ENCODE data around the gene ADD3. TPM values are rescaled to one million over a fixed set of nuclear protein-coding genes. Genes with fewer than 3 reads are reported as not detected.

Gene ADD3
- total RNA-seq, 1 donor from 2014 or later, result 128 TPM

DNA sequence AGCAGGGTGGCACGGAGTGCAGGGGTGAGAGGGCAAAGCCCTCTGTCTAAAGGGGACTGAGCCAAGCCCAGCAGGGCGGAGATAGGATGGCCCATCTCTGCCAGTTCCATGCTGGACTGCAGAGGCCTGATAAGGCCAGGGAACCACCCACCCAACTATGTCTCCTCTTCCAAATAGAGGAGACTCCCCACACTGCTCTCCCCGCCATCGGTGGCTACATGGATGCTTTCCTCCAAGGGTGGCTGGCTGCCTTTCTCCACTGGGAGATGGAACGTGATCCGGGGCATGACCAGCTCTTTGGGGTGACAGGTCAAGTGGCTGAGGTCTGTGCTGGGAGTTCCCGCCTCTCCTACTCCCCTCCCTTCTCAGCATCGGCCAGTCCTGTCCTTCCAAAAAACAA, 141.5 kb downstream of the ADD3 start:
- H3K27ac Mint-ChIP-seq (ENCODE audit: unreplicated experiment), result no peak overlapping the region
- H3K36me3 Mint-ChIP-seq (ENCODE audit: unreplicated experiment), result no peaks in the 10 kb centered on the region
- DNase-seq (ENCODE audit: extremely low spot score, unreplicated experiment), result no peak
- H3K9me3 Mint-ChIP-seq (ENCODE audit: unreplicated experiment), result no peaks in the 10 kb centered on the region
- peaks cover 4% of the 10 kb centered on the region for H3K4me1 Mint-ChIP-seq (ENCODE audit: unreplicated experiment)
- TF ChIP-seq, protein P1, sequence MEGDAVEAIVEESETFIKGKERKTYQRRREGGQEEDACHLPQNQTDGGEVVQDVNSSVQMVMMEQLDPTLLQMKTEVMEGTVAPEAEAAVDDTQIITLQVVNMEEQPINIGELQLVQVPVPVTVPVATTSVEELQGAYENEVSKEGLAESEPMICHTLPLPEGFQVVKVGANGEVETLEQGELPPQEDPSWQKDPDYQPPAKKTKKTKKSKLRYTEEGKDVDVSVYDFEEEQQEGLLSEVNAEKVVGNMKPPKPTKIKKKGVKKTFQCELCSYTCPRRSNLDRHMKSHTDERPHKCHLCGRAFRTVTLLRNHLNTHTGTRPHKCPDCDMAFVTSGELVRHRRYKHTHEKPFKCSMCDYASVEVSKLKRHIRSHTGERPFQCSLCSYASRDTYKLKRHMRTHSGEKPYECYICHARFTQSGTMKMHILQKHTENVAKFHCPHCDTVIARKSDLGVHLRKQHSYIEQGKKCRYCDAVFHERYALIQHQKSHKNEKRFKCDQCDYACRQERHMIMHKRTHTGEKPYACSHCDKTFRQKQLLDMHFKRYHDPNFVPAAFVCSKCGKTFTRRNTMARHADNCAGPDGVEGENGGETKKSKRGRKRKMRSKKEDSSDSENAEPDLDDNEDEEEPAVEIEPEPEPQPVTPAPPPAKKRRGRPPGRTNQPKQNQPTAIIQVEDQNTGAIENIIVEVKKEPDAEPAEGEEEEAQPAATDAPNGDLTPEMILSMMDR (IDR thresholded peaks at IDR 0.05), result no peak
- peaks cover 24% of the 10 kb centered on the region for H3K27me3 Mint-ChIP-seq (ENCODE audit: unreplicated experiment)
- H3K4me3 Mint-ChIP-seq (ENCODE audit: unreplicated experiment), result no peak overlapping the region

DNA sequence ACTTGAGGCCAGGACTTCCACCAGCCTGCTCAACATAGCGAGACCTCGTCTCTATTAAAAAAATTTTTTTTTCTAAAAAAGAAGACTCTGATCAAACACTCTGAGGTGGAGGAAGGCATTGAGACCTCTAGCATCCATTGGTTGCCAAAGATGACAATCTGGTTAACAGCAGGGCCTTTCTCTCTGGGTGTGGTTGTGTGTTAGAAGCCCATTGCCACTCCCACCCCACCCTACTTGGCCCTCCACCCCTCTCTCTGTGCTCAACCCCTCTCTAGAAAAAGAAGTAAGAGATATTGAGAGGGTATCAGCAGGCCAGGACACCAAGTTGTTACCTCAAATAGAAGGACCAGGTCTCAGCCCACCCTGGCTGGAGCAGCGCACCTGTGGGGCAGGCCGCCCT, 142.3 kb downstream of the ADD3 start:
- peaks cover 4% of the 10 kb centered on the region for H3K4me1 Mint-ChIP-seq (ENCODE audit: unreplicated experiment)
- TF ChIP-seq, protein P1 (IDR thresholded peaks at IDR 0.05), result no peak

DNA sequence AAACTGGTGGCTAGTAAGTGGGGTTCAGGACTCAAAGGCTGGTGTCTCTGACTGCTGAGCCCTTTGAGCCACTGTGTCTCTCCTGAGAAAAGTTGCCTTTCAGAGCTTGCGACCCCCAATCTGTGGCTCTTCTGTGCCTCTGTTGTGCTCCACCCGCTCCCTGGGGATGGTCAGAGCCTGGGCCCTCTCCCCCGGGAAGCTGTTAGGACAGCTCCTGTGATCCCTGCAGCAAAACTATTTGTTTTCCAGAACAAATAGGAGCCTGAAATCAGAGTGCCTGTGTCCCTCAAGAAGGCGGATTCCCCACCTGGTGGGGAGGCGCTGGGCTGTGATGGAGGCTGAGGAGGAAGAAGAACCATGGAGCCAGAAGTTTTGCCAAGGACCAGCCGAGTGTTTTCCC, 143.2 kb downstream of the ADD3 start:
- DNase-seq (ENCODE audit: extremely low spot score, unreplicated experiment), result no peak
- Mint-ChIP-seq H3K9me3 (ENCODE audit: unreplicated experiment) (no peaks in the 10 kb centered on the region), H3K27ac (ENCODE audit: unreplicated experiment) (no peak overlapping the region), H3K36me3 (ENCODE audit: unreplicated experiment) (no peaks in the 10 kb centered on the region), H3K4me1 (ENCODE audit: unreplicated experiment) (peaks cover 4% of the 10 kb centered on the region), H3K4me3 (ENCODE audit: unreplicated experiment) (no peak overlapping the region), H3K27me3 (ENCODE audit: unreplicated experiment) (peaks cover 26% of the 10 kb centered on the region)
- TF ChIP-seq, protein P1 (IDR thresholded peaks at IDR 0.05), result no peak

More for the DNA sequence above, 142.3 kb downstream of the ADD3 start:
- H3K27ac Mint-ChIP-seq (ENCODE audit: unreplicated experiment), result no peak overlapping the region
- no peaks in the 10 kb centered on the region for H3K9me3 Mint-ChIP-seq (ENCODE audit: unreplicated experiment)
- H3K27me3 Mint-ChIP-seq (ENCODE audit: unreplicated experiment), result peaks cover 24% of the 10 kb centered on the region
- no peaks in the 10 kb centered on the region for H3K36me3 Mint-ChIP-seq (ENCODE audit: unreplicated experiment)
- no peak for DNase-seq (ENCODE audit: extremely low spot score, unreplicated experiment)
- no peak overlapping the region for H3K4me3 Mint-ChIP-seq (ENCODE audit: unreplicated experiment)

DNA sequence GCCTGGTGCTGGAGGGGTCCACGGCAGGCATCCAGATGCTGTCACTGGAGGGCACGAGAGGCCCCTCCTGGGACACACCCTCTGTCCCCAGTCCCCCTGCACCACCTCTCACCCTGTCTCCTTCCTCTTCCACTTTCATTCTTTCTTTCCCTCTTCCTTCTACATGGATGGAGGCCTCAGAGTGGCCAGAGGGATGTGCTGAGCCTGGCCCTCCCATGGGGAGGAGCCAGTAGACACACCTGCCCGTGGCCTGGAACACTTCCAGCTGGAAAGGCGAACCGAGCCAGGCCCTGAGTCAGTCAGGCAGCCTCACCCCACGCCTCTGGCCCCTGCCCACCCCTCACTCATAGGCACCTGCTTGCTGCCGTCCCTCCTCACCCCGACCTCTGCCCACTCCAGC, 143.7 kb downstream of the ADD3 start:
- Mint-ChIP-seq H3K9me3 (ENCODE audit: unreplicated experiment) (no peaks in the 10 kb centered on the region), H3K27me3 (ENCODE audit: unreplicated experiment) (peaks cover 27% of the 10 kb centered on the region), H3K27ac (ENCODE audit: unreplicated experiment) (no peak overlapping the region), H3K4me1 (ENCODE audit: unreplicated experiment) (peaks cover 4% of the 10 kb centered on the region), H3K36me3 (ENCODE audit: unreplicated experiment) (no peaks in the 10 kb centered on the region), H3K4me3 (ENCODE audit: unreplicated experiment) (no peak overlapping the region)
- TF ChIP-seq, protein P1 (IDR thresholded peaks at IDR 0.05), result no peak
- DNase-seq (ENCODE audit: extremely low spot score, unreplicated experiment), result no peak

DNA sequence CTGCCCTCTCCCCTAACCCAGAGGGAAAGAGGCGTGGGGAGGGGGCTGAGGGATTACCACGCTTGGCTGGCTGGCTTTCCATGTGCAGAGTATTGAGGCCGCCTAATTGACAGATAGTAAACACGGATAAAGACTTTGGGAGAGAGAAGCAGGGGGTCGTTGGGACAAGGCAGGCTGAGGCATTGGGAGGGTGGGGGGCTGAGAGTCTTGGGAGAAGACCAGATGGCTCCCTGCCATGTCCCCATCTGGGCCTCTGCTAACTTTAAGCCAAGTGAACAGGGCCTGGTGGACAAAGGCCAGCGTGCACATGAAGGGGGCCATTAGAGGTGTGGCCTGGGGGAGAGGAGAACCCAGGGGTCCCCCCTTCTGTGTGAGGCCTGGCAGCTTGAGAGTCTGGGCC, 144.2 kb downstream of the ADD3 start:
- no peak for DNase-seq (ENCODE audit: extremely low spot score, unreplicated experiment)
- TF ChIP-seq, protein P1 (IDR thresholded peaks at IDR 0.05), result no peak
- Mint-ChIP-seq H3K4me1 (ENCODE audit: unreplicated experiment) (peaks cover 4% of the 10 kb centered on the region), H3K9me3 (ENCODE audit: unreplicated experiment) (no peaks in the 10 kb centered on the region), H3K27ac (ENCODE audit: unreplicated experiment) (no peak overlapping the region), H3K4me3 (ENCODE audit: unreplicated experiment) (no peak overlapping the region), H3K36me3 (ENCODE audit: unreplicated experiment) (no peaks in the 10 kb centered on the region), H3K27me3 (ENCODE audit: unreplicated experiment) (peaks cover 32% of the 10 kb centered on the region)

All from osteocyte (in vitro differentiated cells).